GM12864 (cell line): ENCODE measurements around the gene SHPK.
"Not testable (repeated sequence)": the region's sequence is repeated elsewhere in the genome, so short reads cannot be mapped to it uniquely, and the experiment has no call there.

Experiments
- DNase-seq: peaks from one replicate; pipeline ENCODE4 v3.0.0-alpha.2; 2011; ENCODE audit warnings: low read depth
- H3K4me3 ChIP-seq: 2 replicates; pipeline ENCODE4 v1.5.1; 2011; ENCODE audit warnings: mild to moderate bottlenecking, low read depth, low read length, control low read depth
- CTCF ChIP-seq: IDR thresholded peaks from 2 replicates; pipeline ENCODE4 v1.5.1; 2011; ENCODE audit warnings: low read depth, mild to moderate bottlenecking, moderate library complexity, low read length, control low read depth, inconsistent platforms; ENCODE audit errors: missing control alignments

Gene SHPK

GRCh38 chr17:3569534-3570137 lies 66.4 kb downstream of the SHPK start:
- TF ChIP-seq CTCF = no peak
- H3K4me3 ChIP-seq = no peak overlapping the region
- DNase-seq = no peak

- H3K4me3 ChIP-seq = no peak overlapping the region
- no peak for DNase-seq
- no peak for TF ChIP-seq CTCF
These were observed 69.5 kb downstream of the SHPK start for GRCh38 chr17:3566551-3566950.

- no peak for DNase-seq
- H3K4me3 ChIP-seq = no peak overlapping the region
- no peak for TF ChIP-seq CTCF
These were observed 70.9 kb downstream of the SHPK start for GRCh38 chr17:3565143-3565542.

- DNase-seq, H3K4me3 ChIP-seq: not testable (repeated sequence)
These were observed 71.8 kb downstream of the SHPK start for GRCh38 chr17:3564241-3564640.

- TF ChIP-seq CTCF = no peak
These were observed 76.8 kb downstream of the SHPK start for GRCh38 chr17:3559270-3559645.

GRCh38 chr17:3558603-3559269 lies 77.3 kb downstream of the SHPK start:
- no peak for TF ChIP-seq CTCF
- H3K4me3 ChIP-seq = peak overlapping the region; percentile 28
- peak; percentile 86 for DNase-seq

More at GRCh38 chr17:3559270-3559645, 76.8 kb downstream of the SHPK start:
- peak overlapping the region; percentile 28 for H3K4me3 ChIP-seq
- DNase-seq = no peak
